GM19023 (cell line): Measurements from ENCODE around the gene PHC1.
"Not testable (repeated sequence)": the region's sequence is repeated elsewhere in the genome, so short reads cannot be mapped to it uniquely, and the experiment has no call there.

Source experiments
- ATAC-seq: cut with Tn5 transposase; IDR thresholded peaks from one replicate; pipeline ENCODE4 v1.9.1; 2021; ENCODE audit warnings: mild to moderate bottlenecking, moderate library complexity; ENCODE audit not compliant: unreplicated experiment

The PHC1 gene

DNA sequence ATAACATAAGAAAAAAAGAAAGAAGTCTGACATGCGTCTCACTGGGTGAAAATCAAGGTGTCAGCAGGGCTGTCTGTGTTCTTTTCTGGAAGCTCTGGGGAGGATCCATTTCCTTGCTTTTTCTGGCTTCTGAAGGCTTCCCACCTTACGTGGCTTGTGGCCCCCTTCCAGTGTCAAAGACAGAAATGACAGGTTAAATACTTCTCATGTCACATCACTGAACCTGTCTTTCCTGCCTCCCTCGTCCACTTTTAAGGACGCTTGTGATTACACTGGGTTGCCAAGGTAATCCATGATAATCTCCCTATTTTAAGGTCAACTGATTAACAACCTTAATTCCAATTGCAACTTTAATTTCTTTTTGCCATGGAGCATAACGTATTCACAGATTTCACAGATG, 4.6 kb upstream of the PHC1 start:
- no peak for ATAC-seq

DNA sequence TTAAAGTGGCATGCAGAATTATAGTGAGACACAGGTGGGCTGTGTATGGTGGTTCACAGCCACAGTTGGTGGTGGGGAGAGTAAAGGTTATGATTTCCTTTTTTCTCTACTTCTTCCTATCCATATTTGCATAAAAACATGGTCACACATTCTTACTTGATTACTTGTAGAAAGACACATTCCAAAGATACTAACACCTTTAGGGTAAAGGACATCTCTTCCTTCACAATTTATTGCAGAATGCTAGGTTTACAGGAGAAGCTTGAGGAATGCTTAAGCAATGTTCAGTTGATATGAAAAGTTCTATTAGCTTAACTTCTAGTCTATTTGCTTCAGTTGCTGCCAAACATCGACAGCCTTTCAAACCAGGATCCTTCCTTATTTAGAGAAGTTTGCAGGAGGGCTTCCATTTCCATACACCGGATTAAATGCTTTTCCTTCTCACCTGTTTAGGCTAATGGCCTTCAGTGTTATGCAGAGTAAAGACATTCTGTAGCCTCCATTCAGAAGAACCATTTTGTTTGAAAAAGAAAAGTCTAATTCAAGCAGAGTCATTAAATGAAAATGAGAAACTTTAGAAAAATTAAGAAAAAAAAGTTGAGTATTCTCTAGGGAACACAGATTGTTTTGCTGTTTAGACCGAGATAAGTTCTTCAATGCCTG, 2.6 kb upstream of the PHC1 start:
- no peak for ATAC-seq

- no peak for ATAC-seq
Measured at GRCh38 chr12:8912914-8913313, 1.4 kb upstream of the PHC1 start.

- ATAC-seq: no peak
Measured at GRCh38 chr12:8913702-8914032, 642 bp upstream of the PHC1 start.

DNA sequence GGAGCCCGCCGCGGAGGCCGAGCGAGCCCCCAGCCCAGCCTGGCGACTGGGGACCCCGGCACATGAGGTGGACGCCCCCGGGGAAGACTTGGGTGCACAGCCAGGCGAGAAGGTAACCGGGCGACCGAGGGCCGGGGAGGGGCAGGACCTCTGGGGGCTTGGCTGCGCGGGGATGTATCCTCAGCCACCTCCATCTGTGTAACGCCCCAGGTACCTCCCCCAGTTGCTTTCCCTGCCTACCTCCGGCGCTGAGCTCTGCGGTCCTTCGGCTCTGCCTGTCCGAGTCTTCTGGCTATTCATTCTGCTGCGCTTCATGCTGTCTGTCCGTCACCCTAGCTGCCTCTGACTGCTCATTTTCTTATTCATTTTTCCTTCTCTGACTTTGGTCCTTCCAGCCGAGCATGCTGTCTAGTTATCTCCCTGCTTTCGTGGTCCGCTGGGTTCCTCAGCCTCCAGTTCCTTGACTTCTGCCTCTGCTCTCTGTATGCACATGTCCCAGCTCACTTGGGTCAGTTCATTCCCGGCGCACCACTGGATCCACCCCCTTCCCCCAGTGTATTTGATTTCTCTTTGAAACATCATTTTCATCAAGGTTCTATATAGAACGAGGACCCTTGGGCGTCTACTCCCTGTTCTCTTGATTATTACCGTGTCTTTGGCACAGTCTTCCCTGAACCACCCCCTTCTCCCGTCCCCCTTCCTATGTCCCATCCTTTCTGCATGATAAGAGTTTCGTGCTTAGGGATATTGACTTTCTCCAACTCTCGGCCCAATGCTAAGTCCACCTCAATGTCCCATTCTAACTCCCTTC, 612 bp downstream of the PHC1 start:
- ATAC-seq: peak; percentile 83

DNA sequence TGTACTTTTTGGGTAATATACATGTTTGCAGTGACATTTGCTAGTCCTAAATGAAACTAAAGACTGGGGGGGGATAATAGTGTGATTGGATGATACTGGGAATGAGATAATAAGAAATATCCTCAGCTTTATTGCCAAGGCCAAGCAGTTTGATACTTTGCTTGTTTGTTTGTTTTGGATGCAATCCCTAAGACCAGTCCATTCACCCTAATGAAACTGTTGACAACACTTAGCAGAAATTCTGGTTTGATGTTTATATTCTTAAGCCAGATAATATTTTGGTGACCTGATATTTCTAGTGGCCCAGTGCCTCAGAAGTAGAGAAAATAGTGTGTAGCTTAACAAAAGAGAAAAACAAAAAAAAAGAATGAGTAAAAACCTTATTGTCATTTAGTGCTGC, 1.8 kb downstream of the PHC1 start:
- no peak for ATAC-seq

DNA sequence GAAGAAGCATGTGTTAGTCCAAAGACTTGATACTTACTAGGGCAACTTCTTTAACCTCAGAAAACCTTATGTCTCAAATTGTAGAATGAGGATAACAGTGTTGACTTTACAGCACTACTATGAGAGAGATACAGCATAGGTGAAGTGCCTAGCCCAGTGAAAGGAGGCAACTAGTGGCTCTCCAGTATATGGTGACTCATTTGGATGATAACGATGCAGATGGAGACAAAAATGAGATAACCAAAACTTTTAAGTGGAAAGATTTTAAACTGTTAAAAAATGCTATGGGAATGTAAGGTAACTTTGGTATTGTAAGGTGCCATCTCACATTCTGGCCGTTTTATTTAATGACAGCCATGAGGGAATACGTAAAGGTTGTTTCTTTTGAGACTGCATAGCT, 2.7 kb downstream of the PHC1 start:
- no peak for ATAC-seq

DNA sequence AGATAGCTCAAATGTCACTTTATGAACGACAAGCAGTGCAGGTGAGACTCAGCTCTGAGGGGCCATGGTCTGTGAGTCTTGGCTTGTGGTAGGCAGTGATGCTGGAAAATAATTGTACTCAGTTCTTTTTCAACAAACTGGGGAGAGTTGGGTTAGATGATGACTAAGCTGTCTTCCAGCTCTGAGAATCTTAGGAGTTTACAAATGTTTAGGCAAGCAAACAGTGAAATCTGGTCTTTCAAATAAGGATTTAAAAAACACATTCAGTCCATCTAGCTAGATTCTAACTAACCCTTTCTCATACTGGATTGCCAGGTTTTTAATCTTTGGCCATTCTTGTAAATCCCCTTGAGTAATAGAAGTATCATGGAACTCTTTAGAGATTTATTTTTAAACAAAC, 3.4 kb downstream of the PHC1 start:
- no peak for ATAC-seq

DNA sequence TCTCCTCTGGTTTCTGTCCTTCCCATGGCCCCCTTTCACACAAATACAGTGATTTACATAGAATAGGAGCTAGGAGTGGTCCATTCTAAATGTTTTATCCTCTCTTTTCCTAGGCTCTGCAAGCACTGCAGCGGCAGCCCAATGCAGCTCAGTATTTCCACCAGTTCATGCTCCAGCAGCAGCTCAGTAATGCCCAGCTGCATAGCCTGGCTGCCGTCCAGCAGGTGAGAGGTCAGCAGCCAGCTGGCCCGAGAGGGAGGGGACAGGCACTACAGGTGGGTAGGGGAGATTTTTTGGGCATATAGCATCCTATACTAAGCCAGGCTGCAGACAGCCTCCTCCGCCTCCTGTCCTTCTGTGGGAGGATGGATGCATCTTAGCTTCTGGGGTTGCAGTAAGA, 5.3 kb downstream of the PHC1 start:
- not testable (repeated sequence) for ATAC-seq

DNA sequence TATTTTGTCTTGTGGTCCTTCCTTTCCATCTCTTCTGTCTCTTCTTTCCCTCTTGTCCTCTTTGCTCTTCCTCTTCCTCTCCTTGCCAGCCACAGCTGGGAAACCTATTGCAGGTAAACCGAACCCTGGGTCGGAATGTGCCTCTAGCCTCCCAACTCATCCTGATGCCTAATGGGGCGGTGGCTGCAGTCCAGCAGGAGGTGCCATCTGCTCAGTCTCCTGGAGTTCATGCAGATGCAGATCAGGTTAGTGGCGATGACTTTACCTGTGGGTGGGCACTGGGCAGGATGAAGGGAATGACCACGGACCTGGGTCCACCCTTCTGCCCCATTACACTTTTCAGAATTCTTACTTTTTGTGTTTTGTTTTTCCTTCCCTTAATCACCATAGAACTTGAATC, 8.2 kb downstream of the PHC1 start:
- ATAC-seq: no peak

DNA sequence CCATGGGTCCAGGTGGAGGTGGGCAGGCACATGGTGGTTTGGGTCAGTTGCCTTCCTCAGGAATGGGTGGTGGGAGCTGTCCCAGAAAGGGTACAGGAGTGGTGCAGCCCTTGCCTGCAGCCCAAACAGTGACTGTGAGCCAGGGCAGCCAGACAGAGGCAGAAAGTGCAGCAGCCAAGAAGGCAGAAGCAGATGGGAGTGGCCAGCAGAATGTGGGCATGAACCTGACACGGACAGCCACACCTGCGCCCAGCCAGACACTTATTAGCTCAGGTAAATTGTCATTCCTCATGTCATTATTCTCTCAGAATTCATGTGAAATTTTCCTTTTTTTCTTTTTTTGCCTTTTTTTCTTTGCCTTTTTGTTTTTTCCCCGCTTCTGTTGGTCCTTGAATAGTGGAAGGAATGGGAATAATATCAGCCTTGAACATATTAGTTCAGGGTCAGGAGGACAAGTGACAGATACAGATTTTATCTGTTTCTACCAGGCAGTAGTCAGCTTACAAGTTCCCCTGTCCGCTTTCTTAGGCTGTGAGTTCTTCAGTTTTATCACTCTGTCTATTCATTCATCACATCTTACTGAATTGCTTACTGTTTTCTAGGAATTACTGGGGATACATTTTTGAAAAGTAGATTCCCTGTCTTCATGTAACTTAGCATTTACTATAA, 16.5 kb downstream of the PHC1 start:
- ATAC-seq: not testable (repeated sequence)

GRCh38 chr12:8932464-8932863, 18.2 kb downstream of the PHC1 start:
- not testable (repeated sequence) for ATAC-seq

GRCh38 chr12:8934080-8934479, 19.8 kb downstream of the PHC1 start:
- ATAC-seq: not testable (repeated sequence)

GRCh38 chr12:8936735-8937134, 22.4 kb downstream of the PHC1 start:
- no peak for ATAC-seq

GRCh38 chr12:8937842-8938442, 23.6 kb downstream of the PHC1 start:
- not testable (repeated sequence) for ATAC-seq

GRCh38 chr12:8941691-8942478, 27.6 kb downstream of the PHC1 start:
- ATAC-seq: no peak

DNA sequence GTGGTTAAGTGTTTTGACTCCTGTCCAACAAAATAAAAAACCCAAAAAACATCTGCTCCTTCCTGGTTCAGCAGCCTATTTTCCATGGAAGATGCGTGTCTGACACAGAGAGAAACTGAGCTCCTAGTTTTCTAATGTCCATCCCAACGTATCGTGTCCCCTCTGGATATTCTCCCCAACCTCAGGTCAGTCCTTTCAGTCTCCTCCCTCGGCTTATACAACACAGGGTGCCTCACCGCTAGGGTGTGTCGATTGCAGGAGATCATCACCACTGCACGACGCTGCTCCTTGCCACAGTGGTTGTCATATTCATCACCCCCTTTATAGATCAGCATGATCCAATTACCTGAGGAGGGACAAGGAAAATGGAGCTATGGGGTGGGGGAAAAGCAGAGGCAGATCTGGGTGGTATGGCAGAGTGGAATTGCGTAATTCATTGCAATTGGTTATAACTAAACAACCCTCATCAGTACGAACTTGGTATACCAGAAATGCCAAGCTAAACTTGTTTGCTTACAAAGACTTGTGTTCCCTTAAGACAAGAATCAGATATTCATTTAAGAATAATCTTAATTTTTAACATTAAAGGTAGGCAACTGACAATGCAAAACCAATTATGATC, 29.4 kb downstream of the PHC1 start:
- ATAC-seq: no peak

DNA sequence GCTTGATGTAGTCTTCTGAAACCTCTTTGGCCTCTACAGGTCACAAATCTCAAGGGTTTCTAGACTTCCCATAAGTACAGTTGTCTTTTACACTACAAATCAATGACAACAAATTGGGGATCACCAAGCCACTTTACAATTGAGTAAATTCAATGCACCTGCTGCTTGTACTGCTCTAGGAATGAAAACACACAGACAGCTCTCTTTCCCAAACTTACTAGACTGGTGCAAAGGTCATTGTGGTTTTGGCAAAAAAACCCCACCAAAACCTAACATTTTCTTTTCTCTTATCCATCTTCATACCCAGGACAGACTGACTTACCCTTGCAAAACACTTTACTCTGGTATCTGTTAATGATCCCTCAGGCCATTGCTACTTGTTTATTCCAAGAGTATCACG, 32.4 kb downstream of the PHC1 start:
- ATAC-seq: no peak

- ATAC-seq: no peak
Measured at GRCh38 chr12:8947737-8948136, 33.4 kb downstream of the PHC1 start.

- no peak for ATAC-seq
Measured at GRCh38 chr12:8948701-8949341, 34.5 kb downstream of the PHC1 start.
